ENCODE measurements around the gene CDH4. TPM values are rescaled to one million over a fixed set of nuclear protein-coding genes. Genes with fewer than 3 reads are reported as not detected.
A peak's percentile ranks its signal among the peaks of the same experiment; 100 is the strongest.
"Not testable (repeated sequence)": the region's sequence is repeated elsewhere in the genome, so short reads cannot be mapped to it uniquely, and the experiment has no call there.

CDH4 gene
- total RNA-seq, 1 donor from 2014 or later, result not detected

GRCh38 chr20:61939691-61940360 is 687.8 kb downstream of the CDH4 start:
- intact Hi-C loops (cut with DNase I), result no loop called here
- peak; percentile 46 for DNase-seq (ENCODE audit: low spot score)

- intact Hi-C loops (cut with DNase I), result no loop called here
- DNase-seq (ENCODE audit: low spot score), result peak; percentile 20
Observed at GRCh38 chr20:61940491-61940890, 688.4 kb downstream of the CDH4 start.

DNA sequence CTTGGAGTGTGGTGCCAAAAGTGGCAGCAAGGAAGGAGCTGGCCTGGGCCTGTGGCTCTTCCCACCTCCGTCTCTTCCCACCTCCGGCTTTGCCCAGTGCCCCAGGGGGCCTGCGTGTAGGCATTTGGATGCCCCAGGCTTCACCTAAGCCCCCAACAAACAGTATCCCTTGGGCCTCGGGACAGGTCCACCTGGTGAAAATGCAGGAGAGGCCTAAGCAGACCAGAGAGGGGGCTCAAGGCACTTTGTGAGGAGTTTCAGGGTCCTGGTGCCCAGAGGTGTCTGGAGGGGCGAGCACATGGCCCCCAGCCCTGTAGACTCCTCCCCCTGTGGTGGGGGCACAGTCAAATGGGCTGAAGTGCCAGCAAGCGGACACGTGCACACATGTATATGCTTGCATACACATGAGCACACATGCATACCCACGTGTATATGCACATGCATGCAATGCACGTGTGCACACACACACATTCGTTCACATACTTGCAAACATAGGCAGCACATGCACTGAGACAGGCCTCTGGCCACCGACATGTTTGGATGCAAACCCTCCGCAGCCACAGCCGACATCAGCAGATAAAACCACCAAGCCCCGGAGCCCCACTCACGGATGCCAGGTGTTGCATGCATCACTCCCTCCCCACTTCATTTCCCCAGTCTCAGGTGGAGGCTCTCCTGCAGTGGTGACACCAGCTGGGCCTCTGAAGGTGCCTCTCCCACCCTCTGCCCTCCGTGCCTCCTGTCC is 689.1 kb downstream of the CDH4 start:
- DNase-seq (ENCODE audit: low spot score), result peak; percentile 68

DNA sequence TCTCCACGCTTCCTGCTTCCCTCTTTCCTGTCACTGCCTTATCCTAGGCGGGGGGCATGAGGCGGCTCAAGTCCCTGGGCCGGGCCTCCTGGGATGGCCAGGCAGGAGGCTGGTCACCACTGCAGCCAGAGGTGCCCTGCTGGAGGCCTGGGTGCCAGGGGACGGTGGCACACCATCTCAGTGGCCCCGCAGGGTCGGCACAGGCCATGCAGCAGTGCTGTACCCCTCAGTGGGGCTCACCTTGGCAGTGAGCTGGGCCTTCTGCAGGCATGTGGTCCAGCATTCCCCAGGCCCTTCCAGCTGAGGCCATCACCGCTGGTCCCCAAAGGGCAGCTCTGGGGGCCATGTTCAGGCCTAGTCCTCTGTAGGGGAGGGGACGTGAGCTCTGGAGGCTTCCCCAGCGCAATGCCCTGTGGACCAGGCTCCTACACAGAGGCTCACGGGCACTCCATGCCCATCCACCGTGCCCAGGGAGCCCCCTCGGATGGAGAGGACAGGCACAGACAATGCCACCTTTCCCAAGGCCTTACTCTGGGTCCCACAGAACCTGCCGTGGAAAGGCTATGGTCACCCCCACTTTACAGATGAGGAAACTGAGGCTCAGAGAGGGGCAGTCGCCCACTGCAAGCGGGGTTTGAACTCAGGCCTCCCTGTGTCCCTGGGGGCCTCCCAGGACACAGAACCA is 689.8 kb downstream of the CDH4 start:
- DNase-seq (ENCODE audit: low spot score), result peak; percentile 49
- intact Hi-C loops (cut with DNase I), result no loop called here

More for the DNA sequence above, 689.1 kb downstream of the CDH4 start:
- intact Hi-C loops (cut with DNase I), result no loop called here

- intact Hi-C loops (cut with DNase I), result no loop called here
- peak; percentile 46 for DNase-seq (ENCODE audit: low spot score)
Observed at GRCh38 chr20:61942526-61942925, 690.5 kb downstream of the CDH4 start.

- intact Hi-C loops (cut with DNase I), result not testable (repeated sequence)
- DNase-seq (ENCODE audit: low spot score), result peak; percentile 5
Observed at GRCh38 chr20:61944967-61945366, 692.9 kb downstream of the CDH4 start.

GRCh38 chr20:61945495-61945894 is 693.4 kb downstream of the CDH4 start:
- intact Hi-C loops (cut with DNase I), result not testable (repeated sequence)
- peak; percentile 31 for DNase-seq (ENCODE audit: low spot score)

DNA sequence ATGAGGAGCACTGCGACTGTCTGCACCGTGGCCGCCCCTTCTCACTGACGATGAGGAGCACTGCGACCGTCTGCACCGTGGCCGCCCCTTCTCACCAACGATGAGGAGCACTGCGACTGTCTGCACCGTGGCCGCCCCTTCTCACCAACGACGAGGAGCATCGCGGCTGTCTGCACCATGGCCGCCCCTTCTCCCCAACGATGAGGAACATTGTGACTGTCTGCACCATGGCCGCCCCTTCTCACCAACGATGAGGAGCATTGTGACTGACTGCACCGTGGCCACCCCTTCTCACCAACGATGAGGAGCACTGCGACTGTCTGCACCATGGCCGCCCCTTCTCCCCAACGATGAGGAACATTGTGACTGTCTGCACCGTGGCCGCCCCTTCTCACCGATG is 696.0 kb downstream of the CDH4 start:
- intact Hi-C loops (cut with DNase I), result not testable (repeated sequence)
- peak; percentile 15 for DNase-seq (ENCODE audit: low spot score)

DNA sequence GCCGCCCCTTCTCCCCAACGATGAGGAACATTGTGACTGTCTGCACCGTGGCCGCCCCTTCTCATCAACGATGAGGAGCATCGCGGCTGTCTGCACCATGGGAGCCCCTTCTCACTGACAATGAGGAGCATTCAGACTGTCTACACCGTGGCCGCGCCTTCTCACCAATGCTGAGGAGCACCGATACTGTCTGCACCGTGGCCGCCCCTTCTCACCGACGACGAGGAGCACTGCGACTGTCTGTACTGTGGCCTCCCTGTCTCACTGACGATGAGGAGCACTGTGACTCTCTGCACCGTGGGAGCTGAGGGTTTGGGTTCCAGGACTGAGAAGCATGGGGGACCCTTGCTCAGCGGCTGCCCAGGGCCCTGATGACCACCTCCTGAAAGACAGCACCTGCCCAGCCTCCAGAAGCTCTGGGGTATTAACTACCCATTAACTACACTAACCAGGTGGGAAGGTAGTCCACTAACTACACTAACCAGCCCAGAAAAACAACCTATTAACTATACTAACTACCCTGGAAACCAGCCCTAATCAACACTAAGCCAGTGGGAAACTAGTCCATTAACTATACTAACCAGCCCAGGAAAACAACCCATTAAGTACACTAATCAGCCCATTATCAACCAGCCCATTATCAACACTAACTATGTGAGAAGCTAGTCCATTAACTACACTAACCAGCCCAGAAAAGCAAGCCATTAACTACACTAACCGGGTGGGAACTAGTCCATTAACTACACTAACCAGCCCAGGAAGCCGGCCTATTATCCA is 696.7 kb downstream of the CDH4 start:
- peak; percentile 35 for DNase-seq (ENCODE audit: low spot score)

DNA sequence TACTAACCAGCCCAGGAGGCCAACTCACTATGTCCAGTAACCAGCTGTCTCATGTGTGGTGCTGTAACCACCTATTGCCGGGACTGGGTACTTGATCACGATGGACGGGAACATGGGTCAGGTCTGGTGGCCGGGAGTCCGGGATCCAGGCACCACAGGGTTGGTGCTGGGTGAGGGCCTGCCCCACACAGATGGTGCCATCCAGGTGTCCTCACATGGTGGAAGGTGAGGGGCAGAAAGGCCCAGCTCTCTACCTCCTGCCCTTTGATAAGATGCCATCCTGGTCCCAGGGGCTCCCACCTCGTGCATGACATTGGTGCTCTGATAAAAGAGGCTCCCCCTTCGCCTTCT is 697.3 kb downstream of the CDH4 start:
- intact Hi-C loops (cut with DNase I), result no loop called here
- DNase-seq (ENCODE audit: low spot score), result peak; percentile 56

More for the DNA sequence above, 696.7 kb downstream of the CDH4 start:
- intact Hi-C loops (cut with DNase I), result no loop called here

DNA sequence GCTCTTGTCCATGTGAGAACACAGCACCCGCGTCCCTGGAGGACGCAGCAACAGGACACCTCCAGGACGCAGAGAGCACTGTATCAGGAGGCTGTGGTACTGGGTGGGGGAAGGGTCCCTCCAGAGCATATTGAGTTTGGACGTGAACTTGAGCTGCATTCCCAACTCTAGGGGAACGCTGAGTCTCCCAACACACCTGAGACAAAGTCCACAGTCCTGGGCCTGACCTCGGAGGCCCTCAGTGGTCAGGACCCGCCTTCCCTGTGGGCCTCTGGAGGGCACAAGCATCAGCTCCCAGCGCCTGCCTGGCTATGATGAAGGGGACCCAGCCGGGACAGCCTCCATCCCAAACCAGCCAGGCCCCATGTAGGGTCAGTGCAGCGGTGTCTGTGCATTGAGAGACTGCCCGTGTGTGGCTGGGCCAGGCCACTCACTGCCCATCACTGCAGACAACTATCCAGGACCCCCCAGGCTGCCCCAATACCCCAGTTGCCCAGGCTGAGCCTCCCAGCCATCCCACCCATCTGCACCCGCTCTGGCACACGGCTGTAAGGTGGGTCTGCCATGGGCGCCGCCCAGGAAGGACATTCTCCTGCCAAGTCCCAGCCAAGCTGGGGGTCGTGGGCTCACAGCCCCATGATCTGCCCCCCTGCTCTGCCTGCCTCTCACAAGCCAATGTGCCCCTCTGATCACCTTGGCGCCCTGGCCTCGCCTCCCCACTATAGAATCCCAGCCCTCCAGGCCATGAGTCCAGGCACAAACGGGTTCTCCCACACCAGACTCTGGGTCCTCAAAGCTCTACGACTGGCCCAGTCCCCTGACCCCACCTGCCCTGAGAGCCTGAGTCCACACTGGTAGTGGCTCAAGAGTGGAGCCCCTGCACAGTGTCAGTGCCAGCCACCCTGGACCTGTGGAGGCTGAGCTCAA is 697.9 kb downstream of the CDH4 start:
- intact Hi-C loops (cut with DNase I), result no loop called here
- DNase-seq (ENCODE audit: low spot score), result peak; percentile 59

DNA sequence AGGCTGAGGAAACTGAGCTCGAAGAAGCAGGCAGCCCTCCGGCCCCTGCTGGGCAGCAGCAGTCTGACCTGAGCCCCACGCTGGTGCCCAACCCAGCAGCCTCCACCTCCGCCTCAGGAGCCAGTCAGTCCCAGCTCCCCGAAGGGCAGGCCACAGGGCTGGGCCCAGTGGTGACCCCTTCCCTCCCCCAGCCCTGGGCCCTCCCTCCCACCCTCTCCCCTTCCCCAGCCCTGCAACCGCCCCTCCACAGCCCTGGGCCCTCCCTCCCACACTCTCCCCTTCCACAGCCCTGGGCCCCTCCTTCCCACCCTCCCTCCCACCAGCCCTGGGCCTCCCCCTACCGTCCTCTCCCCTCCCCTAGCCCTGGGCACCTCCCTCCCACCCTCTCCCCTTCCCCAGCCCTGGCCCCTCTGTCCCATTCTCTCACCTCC is 698.6 kb downstream of the CDH4 start:
- DNase-seq (ENCODE audit: low spot score), result peak; percentile 49

GRCh38 chr20:61951695-61952533 is 699.9 kb downstream of the CDH4 start:
- intact Hi-C loops (cut with DNase I), result no loop called here
- DNase-seq (ENCODE audit: low spot score), result peak; percentile 54

More for the DNA sequence above, 698.6 kb downstream of the CDH4 start:
- intact Hi-C loops (cut with DNase I), result no loop called here

DNA sequence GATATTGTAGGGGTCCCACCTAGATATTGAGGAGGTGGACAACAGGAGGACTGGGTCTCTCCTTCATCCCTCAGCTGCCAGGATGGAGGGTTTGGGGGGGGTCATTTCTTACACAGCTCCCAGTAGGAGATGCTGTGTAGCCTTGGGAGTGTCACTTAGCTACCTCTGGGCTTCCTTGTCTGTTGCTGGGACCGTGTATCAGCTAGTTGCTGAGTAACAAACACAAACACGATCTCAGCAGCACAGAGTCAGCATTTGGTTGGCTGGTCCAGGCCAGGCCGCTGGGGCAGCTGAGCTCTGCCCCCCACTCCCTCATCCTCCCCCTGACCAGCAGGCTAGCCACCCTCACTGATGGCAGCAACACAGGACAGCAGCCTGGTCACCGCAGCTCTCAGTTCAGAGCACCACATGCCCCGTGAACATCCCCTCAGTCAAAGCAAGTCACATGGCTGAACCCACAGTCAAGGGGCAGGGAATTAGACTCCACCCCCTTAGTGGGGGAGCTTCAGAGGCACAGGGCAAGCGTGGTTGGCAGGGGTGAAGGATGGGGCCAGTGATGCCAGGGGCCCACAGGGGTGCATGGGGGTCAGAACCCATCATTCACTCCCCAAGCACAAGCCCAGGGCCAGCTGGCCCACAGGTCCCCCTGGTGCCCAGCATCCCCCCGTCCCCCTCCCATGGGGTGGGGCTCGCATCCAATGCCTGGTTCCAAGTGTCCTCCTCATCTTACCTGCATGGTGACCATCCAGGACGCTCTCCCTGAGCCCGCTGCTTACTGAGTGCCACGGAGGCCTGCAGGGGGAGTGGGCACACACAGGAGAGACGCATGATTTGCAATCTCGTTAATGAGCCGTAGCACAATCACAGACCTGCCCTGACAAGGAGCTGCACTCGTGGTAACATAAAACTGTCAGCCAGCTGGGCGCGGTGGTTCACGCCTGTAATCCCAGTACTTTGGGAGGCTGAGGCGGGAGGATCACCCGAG is 701.3 kb downstream of the CDH4 start:
- DNase-seq (ENCODE audit: low spot score), result peak; percentile 38
- intact Hi-C loops (cut with DNase I), result no loop called here

- intact Hi-C loops (cut with DNase I), result no loop called here
- DNase-seq (ENCODE audit: low spot score), result peak; percentile 59
Observed at GRCh38 chr20:61954276-61955021, 702.4 kb downstream of the CDH4 start.
